ENCODE data around the gene CELF4.

GRCh38 chr18:37412829-37413228 is 152.8 kb downstream of the CELF4 start:
- TF ChIP-seq CTCF (IDR thresholded peaks at IDR 0.05) (no peak), EP300 (IDR thresholded peaks at IDR 0.05) (no peak), POLR2A (IDR thresholded peaks at IDR 0.05) (no peak), POLR2AphosphoS5 (IDR thresholded peaks at IDR 0.05) (no peak)
